GM19239 (cell line): ENCODE results near the gene CCDC9.
"Not testable (repeated sequence)": the region's sequence is repeated elsewhere in the genome, so short reads cannot be mapped to it uniquely, and the experiment has no call there.

Experiments
- DNase-seq: peaks from one replicate; pipeline ENCODE4 v3.0.0; 2011; ENCODE audit warnings: low spot score; ENCODE audit not compliant: insufficient read length
- FAIRE-seq: peaks from 2 replicates; lab custom pipeline; 2011; peaks lifted over from hg19 to GRCh38; lab: Jason Lieb, UNC

The CCDC9 gene

DNA sequence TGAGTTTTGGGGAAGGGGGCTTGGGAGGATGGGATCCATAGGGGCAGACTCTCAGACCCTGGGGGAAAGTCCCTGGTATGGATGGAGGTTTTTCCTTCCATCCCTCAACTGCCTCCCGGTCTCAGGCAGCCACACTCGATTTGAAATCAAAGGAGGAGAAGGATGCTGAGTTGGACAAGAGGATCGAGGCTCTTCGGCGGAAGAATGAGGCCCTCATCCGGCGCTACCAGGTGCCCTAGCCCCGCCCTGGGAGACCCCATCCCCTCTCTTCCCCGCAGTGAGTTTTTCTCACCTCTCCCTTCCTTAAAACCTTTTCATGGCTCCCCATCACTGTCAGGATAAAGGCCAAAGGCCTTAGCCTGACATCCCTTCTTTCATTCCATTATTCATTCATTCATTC, 2.1 kb downstream of the CCDC9 start:
- DNase-seq (no peak), FAIRE-seq (no peak)

DNA sequence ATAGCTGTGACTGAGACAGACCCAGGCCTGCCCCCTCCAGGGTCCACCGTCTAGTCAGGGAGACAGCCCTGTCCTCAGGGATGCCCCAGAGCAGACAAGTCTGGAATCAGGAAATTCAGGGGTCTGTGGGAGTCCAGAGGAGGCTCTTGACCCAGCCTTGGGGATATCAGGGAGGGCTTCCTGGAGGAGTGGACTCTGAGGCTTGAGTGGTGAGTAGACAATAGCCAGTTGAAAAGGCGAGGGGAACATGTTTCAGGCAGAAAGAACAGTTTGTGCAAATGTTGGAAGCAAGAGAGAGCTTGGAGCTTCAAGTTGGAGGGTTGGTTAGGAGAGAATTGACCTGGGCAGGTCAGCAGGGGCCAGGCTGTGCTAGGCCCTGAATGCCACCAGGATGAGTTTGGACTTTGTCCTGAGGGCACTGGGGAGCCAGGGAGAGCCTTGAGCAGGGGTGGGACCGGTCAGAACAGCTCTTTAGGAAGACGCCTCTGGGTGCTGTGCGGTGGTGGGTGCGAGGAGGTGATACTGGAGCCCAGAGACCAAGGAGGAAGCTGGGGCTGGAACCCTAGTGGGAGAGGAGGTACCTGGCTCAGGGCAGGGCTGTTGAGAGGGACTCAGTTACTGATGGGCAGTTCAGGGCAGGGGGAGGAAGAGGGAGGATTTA, 2.7 kb downstream of the CCDC9 start:
- FAIRE-seq, result no peak
- DNase-seq, result no peak

DNA sequence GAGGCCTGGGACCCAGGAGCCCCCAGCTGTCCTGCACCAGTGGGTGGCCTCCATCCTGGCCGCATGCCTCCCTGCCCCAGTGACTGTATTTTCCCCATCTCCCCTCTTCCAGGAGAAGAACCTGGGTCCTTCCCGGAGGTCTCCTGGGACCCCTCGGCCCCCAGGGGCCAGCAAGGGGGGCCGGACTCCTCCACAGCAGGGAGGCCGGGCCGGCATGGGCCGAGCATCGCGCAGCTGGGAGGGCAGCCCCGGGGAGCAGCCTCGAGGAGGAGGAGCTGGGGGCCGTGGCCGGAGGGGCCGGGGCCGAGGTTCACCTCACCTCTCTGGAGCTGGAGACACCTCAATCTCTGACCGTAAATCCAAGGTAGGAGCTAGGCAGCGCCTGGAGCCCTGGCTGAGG, 4.2 kb downstream of the CCDC9 start:
- DNase-seq (no peak), FAIRE-seq (no peak)

DNA sequence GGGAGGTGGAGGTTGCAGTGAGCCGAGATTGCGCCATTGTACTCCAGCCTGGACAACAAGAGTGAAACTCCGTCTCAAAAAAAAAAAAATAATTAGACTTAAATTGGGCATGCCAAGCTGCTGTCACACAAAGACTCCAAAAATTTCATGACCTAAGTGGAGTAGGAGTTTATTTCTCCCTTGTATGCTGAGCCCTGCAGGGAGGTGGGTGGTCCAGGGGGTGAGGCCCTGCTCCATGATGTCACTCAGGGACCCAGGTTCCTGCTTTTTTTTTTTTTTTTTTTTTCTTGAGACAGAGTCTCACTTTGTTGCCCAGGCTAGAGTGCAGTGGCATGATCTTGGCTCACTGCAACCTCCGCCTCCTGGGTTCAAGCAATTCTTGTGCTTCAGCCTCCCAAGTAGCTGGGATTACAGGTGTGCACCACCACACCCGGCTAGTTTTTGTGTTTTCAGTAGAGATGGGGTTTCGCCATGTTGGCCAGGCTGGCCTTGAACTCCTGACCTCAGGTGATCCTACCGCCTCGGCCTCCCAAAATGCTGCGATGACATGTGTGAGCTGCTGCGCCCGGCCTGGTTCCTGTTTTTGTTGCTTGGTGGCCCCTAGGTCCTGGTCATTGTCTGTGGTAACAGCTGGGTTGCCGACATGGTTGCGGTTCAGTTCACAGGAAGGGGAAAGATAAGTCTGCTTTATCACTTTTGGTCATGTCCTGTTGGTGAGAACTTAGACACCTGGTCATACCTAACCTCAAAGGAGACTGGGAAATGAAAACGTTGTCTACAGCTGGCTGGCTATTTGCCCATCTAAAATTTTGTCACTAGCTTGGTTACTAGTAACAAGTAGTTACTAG, 5.8 kb downstream of the CCDC9 start:
- DNase-seq, result peak; percentile 81
- peak; percentile 99 for FAIRE-seq

DNA sequence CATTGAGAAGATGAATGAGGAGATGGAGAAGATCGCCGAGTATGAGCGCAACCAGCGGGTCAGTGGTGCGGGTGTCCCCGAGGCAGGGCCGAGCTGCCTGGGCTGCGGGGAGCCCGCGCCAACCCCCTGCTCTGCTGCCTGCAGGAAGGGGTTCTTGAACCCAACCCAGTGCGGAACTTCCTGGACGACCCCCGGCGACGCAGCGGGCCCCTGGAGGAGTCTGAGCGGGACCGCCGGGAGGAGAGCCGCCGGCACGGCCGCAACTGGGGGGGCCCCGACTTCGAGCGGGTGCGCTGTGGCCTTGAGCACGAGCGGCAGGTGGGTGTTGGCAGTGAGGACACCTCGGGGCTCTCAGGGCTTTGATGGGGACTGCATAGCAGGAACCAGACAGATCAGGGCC, 8.3 kb downstream of the CCDC9 start:
- DNase-seq (no peak), FAIRE-seq (no peak)

DNA sequence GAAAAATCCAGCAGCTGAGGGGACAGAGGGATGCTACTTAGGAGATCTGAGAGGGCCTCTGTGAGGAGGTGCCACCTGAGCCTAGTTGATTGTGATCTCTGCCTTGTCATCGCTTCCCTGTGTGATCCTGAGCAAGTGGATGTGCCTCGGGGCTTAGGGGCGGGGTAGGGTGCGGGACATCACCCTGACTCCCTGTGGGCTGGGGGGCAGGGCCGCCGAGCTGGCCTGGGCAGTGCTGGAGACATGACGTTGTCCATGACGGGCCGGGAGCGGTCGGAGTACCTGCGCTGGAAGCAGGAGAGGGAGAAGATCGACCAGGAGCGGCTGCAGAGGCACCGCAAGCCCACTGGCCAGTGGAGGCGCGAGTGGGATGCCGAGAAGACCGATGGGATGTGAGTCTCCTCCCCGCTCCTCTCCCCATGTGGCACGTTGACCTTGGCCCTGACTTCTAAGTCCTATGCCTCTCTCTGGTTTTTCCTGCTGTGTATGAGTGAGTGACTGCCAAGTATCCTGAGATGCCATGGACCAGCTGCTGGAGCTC, 10.1 kb downstream of the CCDC9 start:
- no peak for FAIRE-seq
- no peak for DNase-seq

- no peak for DNase-seq
- no peak for FAIRE-seq
These were observed 11.0 kb downstream of the CCDC9 start for GRCh38 chr19:47267350-47267759.

GRCh38 chr19:47268028-47268427, 11.7 kb downstream of the CCDC9 start:
- FAIRE-seq, result no peak
- no peak for DNase-seq

- FAIRE-seq (no peak), DNase-seq (no peak)
These were observed 13.3 kb downstream of the CCDC9 start for GRCh38 chr19:47269596-47269995.

DNA sequence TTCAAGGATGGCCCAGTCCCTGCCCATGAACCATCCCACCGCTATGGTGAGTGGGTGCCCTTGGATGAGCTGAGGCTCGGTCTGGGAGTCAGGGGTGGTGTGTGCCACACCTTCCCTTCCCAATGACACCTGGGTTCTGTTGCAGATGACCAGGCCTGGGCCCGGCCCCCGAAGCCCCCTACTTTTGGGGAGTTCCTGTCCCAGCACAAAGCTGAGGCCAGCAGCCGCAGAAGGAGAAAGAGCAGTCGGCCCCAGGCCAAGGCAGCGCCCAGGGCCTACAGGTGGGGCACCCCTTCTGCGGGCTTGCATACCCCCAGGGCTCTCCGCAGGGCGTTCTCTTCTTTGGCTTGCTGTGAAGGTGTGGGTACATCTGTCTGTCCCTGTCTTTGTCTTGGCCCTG, 14.1 kb downstream of the CCDC9 start:
- no peak for DNase-seq
- FAIRE-seq, result no peak

- no peak for DNase-seq
- no peak for FAIRE-seq
These were observed 15.6 kb downstream of the CCDC9 start for GRCh38 chr19:47271949-47272348.

DNA sequence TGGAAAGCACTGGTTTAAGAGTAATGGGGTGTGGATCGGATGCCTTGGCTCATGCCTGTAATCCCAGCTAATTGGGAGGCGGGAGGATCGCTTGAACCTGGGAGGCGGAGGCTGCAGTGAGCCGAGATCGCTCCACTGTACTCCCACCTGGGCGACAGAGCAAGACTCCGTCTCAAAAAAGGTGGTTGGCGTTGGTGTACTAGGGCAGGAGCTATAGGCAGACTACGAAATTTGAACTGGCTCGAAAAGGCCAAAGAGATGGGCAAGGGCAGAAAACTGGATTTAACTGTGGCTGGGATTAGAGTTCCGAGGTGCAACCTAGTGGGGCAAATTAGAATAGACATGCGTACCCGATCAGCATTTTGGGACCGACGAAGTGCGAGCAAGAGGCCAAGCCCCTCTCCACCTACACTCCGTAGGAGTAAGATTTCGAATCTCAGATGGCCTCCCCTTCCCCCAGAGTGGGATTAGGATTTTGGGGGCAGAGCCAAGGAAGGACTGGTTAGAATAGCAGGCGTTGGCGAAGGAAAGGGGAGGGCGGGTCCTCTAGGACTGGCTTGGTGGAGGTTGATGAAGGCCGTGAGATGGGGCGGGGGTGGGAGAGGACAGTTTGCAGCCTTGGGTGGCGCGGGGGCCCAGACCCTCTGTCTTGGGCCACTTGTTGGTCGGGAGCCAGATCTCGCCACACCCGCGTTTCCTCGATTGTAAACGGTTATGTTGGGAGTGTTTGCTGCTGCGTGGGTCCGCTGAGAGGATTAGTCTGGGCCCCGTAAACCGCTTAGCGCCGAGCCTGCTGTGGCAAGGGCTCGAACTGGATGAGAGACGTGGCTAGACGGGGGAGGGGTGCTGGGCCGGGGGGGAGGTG, 16.4 kb downstream of the CCDC9 start:
- DNase-seq (peak; percentile 56), FAIRE-seq (no peak)

GRCh38 chr19:47273313-47274070, 17.2 kb downstream of the CCDC9 start:
- FAIRE-seq (no peak), DNase-seq (peak; percentile 99)

DNA sequence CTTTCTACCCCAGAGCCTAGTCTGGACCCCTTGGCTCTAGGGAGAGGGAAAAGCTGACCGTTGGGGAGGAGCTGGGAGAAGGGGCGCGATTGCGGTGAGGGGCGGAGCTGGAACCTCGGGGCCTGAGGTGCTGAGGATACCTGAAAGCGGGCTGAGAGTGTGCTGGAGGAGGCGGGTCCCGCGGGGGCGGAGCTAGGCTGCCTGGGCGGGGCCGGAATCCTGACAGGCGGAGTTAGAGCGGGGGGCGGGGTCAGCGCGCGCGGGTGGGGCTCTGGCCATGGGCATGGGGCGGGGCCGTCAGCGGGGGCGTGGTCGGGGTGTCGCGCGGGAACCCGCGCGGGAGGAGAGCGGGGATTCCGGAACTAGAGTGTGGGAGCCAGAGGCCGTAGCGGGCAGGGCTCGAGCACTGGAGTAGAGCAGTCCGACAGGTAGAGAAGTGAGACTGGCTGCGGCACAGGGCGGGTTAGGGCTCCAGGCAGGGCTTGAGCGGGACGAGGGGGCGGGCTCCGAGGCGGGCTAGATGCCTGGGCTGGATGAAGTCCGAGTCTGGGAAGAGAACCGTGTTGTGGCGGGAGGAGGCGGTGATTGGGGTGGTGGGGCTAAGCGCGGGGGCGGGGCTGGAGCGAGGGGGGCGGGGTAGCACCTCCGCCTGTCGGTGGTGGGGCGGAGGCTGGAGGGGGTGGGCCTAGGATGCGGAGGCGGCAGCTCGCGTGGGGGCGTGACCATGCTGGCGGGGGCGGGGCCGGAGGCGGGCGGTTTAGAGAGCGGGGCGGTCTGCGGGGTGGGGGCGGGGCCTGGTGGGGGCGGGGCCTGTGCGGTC, 18.0 kb downstream of the CCDC9 start, which contains the start of gene INAFM1:
INAFM1 (plus strand) TSS at position 815 of the 820 bp plus-strand sequence. CDS start 35 bp downstream, outside the sequence.
- DNase-seq (peak; percentile 97), FAIRE-seq (peak; percentile 98)

DNA sequence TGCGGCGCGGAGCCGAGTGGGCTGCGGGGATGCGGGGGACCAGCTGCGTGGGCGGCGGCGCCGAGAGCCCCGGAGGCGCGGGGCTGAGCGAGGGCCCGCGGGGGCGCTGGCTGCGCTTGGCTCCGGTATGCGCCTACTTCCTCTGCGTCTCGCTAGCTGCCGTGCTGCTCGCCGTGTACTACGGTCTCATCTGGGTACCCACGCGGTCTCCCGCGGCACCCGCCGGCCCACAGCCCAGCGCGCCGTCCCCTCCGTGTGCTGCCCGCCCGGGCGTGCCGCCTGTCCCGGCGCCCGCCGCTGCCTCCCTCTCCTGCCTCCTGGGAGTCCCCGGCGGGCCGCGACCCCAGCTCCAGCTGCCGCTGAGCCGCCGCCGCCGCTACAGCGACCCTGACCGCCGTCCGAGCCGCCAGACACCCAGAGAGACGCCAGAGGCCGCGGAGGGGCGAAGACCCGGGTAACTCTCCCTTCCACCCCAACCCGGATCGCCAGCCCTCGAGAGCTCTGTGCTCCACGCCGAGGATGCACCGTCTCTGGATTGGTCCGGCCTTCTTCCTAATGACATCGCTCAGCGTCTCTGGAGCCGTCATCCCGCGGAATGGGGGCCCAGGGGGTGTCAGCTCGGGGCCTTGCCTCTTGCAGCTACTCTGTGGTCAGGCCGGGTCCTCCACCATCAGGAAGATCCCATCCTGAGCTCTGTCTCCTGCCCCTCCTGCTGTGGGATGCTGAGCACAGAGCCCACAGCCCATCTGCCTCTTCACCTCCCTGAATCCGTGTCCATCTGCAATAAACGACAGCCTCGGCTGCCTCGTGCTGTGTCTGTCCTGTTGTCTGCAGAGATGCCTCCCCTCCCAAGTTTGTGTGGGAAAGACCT, 18.8 kb downstream of the CCDC9 start:
- FAIRE-seq, result no peak

GRCh38 chr19:47275791-47276461, 19.6 kb downstream of the CCDC9 start:
- FAIRE-seq, result no peak
- DNase-seq, result no peak

More for the DNA sequence above, 18.8 kb downstream of the CCDC9 start:
- DNase-seq, result no peak

DNA sequence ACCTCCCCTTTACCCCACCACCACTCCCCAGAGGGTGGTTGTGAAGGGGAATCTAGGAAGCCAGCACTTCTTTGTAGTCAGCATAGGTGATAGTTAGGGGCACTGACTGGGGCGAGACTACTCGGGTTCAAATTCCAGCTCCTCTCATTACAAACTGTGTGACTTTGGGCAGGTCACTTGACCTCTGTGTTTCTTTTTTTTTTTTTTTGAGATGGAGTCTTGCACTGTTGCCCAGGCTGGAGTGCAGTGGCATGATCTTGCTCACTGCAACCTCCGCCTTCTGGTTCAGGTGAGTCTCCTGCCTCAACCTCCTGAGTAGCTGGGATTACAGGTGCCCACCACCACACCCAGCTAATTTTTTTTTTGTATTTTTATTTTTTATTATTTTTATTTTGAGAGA, 20.2 kb downstream of the CCDC9 start:
- not testable (repeated sequence) for DNase-seq, FAIRE-seq
